Parathyroid adenoma (tissue), 2 donors: ENCODE data around the gene SEMA3B.
"Not testable (repeated sequence)": the region's sequence is repeated elsewhere in the genome, so short reads cannot be mapped to it uniquely, and the experiment has no call there.

Experiments
- H2AFZ ChIP-seq: fragments of 300-600 bp; sonication (generic); one replicate; pipeline ENCODE4 v1.7.0; 2017; ENCODE audit warnings: antibody characterized with exemption, mild to moderate bottlenecking
- H3K27ac ChIP-seq: fragments of 300-600 bp; sonication (generic); one replicate; pipeline ENCODE4 v1.7.0; 2017
- H3K27me3 ChIP-seq: fragments of 300-600 bp; sonication (generic); one replicate; pipeline ENCODE4 v1.7.0; 2017; ENCODE audit warnings: low read length; ENCODE audit not compliant: control insufficient read depth, insufficient read depth
- H3K36me3 ChIP-seq: fragments of 300-600 bp; sonication (generic); one replicate; pipeline ENCODE4 v1.7.0; 2017; ENCODE audit warnings: low read length; ENCODE audit not compliant: control insufficient read depth, insufficient read depth
- H3K4me1 ChIP-seq: fragments of 300-600 bp; sonication (generic); one replicate; pipeline ENCODE4 v1.7.0; 2017; ENCODE audit warnings: control low read depth
- H3K4me2 ChIP-seq: fragments of 300-600 bp; sonication (generic); one replicate; pipeline ENCODE4 v1.7.0; 2017; ENCODE audit warnings: low read length
- H3K4me3 ChIP-seq: fragments of 300-600 bp; sonication (generic); one replicate; pipeline ENCODE4 v1.7.0; 2017; ENCODE audit warnings: low read depth, low read length
- H3K79me2 ChIP-seq: fragments of 300-600 bp; sonication (generic); one replicate; pipeline ENCODE4 v1.7.0; 2017; ENCODE audit warnings: control low read depth
- H3K9ac ChIP-seq: fragments of 300-600 bp; sonication (generic); one replicate; pipeline ENCODE4 v1.7.0; 2017; ENCODE audit warnings: mild to moderate bottlenecking
- H3K9me3 ChIP-seq: fragments of 300-600 bp; sonication (generic); one replicate; pipeline ENCODE4 v1.7.0; 2017; ENCODE audit warnings: low read length; ENCODE audit not compliant: control insufficient read depth
- TF ChIP-seq, protein P1 (sequence below): fragments of 300-600 bp; sonication (generic); IDR thresholded peaks from one replicate; pipeline ENCODE4 v1.7.0; 2017; ENCODE audit warnings: antibody characterized with exemption, mild to moderate bottlenecking
- donor health status: primary hyperparathyroidism.

Gene SEMA3B

DNA sequence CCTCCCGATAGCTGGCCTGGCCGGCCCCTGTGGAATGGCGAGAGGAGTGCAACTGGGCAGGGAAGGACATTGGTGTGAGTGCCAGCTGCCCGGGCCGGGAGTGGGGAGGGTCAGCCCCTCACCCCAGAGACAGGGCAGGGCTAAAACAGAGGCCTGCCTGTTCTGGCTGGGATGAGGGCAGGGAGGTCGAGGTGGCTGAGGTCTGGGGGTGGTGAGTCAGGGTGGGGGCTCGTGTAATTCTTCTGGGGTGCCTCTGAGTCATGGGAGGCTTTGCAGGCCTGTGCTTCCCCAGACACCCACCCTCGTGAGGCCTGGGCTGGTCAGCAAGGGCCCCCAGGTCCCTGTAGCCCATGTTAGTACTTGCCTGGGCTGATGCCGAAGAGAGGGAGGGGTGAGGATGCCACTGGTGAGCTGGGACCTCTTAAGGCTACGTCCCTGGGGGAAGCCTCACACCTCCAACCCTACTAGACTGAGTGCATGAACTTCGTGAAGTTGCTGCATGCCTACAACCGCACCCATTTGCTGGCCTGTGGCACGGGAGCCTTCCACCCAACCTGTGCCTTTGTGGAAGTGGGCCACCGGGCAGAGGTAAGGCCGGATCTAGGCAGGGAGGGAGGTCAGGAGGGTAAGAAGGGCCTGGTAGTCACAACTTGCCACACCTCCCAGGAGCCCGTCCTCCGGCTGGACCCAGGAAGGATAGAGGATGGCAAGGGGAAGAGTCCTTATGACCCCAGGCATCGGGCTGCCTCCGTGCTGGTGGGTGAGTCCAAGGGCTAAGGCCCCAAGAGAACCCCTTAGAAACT, 1.7 kb downstream of the SEMA3B start:
- peak overlapping the region; percentile 63 for H3K4me2 ChIP-seq
- peak overlapping the region; percentile 85 for H2AFZ ChIP-seq
- no peaks in the 10 kb centered on the region for H3K27me3 ChIP-seq
- peaks cover 10% of the 10 kb centered on the region for H3K79me2 ChIP-seq
- peak overlapping the region; percentile 81 for H3K9ac ChIP-seq
- TF ChIP-seq, protein P1, sequence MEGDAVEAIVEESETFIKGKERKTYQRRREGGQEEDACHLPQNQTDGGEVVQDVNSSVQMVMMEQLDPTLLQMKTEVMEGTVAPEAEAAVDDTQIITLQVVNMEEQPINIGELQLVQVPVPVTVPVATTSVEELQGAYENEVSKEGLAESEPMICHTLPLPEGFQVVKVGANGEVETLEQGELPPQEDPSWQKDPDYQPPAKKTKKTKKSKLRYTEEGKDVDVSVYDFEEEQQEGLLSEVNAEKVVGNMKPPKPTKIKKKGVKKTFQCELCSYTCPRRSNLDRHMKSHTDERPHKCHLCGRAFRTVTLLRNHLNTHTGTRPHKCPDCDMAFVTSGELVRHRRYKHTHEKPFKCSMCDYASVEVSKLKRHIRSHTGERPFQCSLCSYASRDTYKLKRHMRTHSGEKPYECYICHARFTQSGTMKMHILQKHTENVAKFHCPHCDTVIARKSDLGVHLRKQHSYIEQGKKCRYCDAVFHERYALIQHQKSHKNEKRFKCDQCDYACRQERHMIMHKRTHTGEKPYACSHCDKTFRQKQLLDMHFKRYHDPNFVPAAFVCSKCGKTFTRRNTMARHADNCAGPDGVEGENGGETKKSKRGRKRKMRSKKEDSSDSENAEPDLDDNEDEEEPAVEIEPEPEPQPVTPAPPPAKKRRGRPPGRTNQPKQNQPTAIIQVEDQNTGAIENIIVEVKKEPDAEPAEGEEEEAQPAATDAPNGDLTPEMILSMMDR = no peak
- H3K27ac ChIP-seq = peak overlapping the region; percentile 98
- H3K36me3 ChIP-seq = no peaks in the 10 kb centered on the region
- peaks cover 74% of the 10 kb centered on the region for H3K4me1 ChIP-seq
- no peaks in the 10 kb centered on the region for H3K9me3 ChIP-seq
- peak overlapping the region; percentile 39 for H3K4me3 ChIP-seq

DNA sequence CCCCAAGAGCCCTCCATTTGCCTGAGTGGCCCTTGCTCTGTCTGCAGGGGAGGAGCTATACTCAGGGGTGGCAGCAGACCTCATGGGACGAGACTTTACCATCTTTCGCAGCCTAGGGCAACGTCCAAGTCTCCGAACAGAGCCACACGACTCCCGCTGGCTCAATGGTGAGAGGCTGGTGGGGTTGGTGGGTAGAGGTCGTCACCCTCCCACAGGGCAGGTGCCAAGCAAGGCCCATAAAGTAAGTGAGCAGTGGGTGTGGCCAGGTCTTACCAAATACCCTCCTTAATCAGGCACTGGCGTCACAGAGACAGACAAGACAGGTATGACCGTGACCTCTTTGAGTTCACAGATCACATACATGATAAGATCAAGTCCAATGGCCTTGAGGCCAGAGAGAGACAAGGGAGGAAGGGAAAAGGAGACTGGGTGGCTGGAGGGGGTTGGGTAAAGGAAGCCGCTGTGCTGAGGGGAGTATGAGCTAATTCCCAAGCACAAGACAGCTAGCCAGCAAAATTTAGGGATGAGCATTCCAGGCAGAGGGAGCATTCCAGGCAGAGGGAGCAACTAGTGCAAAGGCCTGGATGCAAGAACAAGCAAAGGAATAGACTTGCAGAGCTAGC, 2.5 kb downstream of the SEMA3B start:
- peaks cover 10% of the 10 kb centered on the region for H3K79me2 ChIP-seq
- no peaks in the 10 kb centered on the region for H3K36me3 ChIP-seq
- peak overlapping the region; percentile 85 for H2AFZ ChIP-seq
- peaks cover 66% of the 10 kb centered on the region for H3K4me1 ChIP-seq
- H3K9me3 ChIP-seq = no peaks in the 10 kb centered on the region
- peak overlapping the region; percentile 98 for H3K27ac ChIP-seq
- H3K4me3 ChIP-seq = peak overlapping the region; percentile 39
- H3K4me2 ChIP-seq = peak overlapping the region; percentile 63
- TF ChIP-seq, protein P1 = no peak
- peak overlapping the region; percentile 81 for H3K9ac ChIP-seq
- H3K27me3 ChIP-seq = no peaks in the 10 kb centered on the region

DNA sequence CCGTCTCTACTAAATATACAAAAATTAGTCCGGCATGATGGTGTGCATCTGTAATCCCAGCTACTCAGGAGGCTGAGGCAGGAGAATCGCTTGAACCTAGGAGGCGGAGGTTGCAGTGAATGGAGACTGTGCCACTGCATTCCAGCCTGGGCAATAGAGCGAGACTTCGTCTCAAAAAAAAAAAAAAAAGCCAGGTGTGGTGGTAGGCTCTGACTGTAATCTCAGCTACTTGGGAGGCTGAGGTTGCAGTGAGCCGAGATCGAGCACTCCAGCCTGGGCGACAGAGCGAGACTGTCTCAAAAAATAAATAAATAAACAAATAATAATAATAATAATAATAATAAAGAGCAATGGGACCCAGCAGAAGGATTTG, 3.6 kb downstream of the SEMA3B start:
- not testable (repeated sequence) for H3K9me3 ChIP-seq, H3K4me3 ChIP-seq, H2AFZ ChIP-seq, H3K36me3 ChIP-seq, H3K27me3 ChIP-seq, H3K9ac ChIP-seq
- H3K79me2 ChIP-seq = peaks cover 10% of the 10 kb centered on the region
- H3K4me1 ChIP-seq = peaks cover 56% of the 10 kb centered on the region
- peak overlapping the region; percentile 84 for H3K4me2 ChIP-seq
- H3K27ac ChIP-seq = peak overlapping the region; percentile 98

DNA sequence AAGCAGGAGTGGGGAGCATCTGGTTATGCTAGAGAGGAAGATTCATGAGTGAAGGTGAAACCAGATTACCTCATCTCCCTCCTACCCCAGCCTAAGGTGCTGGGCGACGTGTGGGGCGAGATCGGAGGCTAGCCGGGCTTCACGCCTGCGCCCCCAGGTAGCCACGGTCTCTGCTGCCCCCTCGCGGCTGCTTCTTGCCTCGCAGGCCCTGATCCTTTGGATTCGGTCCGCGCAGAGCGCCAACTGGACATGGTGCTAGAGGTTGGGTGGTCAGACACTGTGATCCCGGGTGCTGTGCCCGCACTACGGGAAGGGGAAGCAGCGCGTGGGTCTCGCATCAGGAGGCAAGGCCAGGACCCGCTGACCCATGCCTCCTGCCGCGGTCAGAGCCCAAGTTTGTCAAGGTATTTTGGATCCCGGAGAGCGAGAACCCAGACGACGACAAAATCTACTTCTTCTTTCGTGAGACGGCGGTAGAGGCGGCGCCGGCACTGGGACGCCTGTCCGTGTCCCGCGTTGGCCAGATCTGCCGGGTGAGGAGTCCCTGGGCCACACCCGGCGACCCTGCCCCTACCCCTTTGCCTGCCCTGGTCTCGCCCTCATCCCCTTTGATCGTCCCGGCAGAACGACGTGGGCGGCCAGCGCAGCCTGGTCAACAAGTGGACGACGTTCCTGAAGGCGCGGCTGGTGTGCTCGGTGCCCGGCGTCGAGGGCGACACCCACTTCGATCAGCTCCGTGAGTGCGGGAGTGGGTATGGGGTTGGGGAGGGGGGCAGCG, 4.2 kb downstream of the SEMA3B start:
- peaks cover 51% of the 10 kb centered on the region for H3K4me1 ChIP-seq
- peaks cover 10% of the 10 kb centered on the region for H3K79me2 ChIP-seq
- H3K27ac ChIP-seq = peak overlapping the region; percentile 98
- no peak overlapping the region for H3K9ac ChIP-seq
- TF ChIP-seq, protein P1 = peak; percentile 98
- H3K9me3 ChIP-seq = no peaks in the 10 kb centered on the region
- H3K4me3 ChIP-seq = peak overlapping the region; percentile 41
- H3K4me2 ChIP-seq = peak overlapping the region; percentile 84
- H2AFZ ChIP-seq = peak overlapping the region; percentile 65
- H3K27me3 ChIP-seq = no peaks in the 10 kb centered on the region
- H3K36me3 ChIP-seq = no peaks in the 10 kb centered on the region

DNA sequence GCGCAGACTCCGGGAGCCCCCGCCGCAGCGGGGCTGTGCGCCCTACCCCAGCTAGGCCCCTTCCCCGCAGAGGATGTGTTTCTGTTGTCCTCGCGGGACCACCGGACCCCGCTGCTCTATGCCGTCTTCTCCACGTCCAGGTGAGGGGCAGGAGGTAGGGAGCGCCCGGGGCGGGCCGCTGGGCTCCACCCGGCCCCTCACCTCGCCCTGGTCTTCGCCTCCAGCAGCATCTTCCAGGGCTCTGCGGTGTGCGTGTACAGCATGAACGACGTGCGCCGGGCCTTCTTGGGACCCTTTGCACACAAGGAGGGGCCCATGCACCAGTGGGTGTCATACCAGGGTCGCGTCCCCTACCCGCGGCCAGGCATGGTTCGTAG, 4.7 kb downstream of the SEMA3B start:
- Histone ChIP-seq H3K9ac (no peak overlapping the region), H3K4me2 (no peak overlapping the region), H3K27me3 (no peaks in the 10 kb centered on the region), H3K9me3 (no peaks in the 10 kb centered on the region), H3K79me2 (peaks cover 10% of the 10 kb centered on the region), H3K27ac (no peak overlapping the region), H2AFZ (no peak overlapping the region), H3K4me1 (peaks cover 45% of the 10 kb centered on the region), H3K36me3 (no peaks in the 10 kb centered on the region), H3K4me3 (no peak overlapping the region)
- TF ChIP-seq, protein P1 = no peak
